Peyer's patch (tissue), 4 donors: ENCODE results near the gene FHOD3.

Source experiments
- CTCF ChIP-seq, 6 experiments: fragments of 450-650 bp in 4 of 6; fragments of 200-600 bp in 2 of 6; sonication (generic) in 1 of 6; IDR thresholded peaks; one replicate each; pipeline ENCODE4 v1.5.1; 2017 to 2019; ENCODE audit warnings: antibody characterized with exemption in 6 of 6, mild to moderate bottlenecking in 3 of 6, moderate library complexity in 1 of 6
- POLR2A ChIP-seq, 2 donors: fragments of 450-650 bp; IDR thresholded peaks; one replicate each; pipeline ENCODE4 v1.5.1; 2017; ENCODE audit warnings: antibody characterized with exemption in 2 of 2, mild to moderate bottlenecking in 2 of 2, moderate library complexity in 2 of 2

- TF ChIP-seq CTCF (IDR thresholded peaks at IDR 0.05): no peak
- no peak for TF ChIP-seq POLR2A (IDR thresholded peaks at IDR 0.05)
These were observed 90.8 kb downstream of the FHOD3 start for GRCh38 chr18:36388310-36388709.
